ENCODE data around the gene CYB5R2.

The CYB5R2 gene

DNA sequence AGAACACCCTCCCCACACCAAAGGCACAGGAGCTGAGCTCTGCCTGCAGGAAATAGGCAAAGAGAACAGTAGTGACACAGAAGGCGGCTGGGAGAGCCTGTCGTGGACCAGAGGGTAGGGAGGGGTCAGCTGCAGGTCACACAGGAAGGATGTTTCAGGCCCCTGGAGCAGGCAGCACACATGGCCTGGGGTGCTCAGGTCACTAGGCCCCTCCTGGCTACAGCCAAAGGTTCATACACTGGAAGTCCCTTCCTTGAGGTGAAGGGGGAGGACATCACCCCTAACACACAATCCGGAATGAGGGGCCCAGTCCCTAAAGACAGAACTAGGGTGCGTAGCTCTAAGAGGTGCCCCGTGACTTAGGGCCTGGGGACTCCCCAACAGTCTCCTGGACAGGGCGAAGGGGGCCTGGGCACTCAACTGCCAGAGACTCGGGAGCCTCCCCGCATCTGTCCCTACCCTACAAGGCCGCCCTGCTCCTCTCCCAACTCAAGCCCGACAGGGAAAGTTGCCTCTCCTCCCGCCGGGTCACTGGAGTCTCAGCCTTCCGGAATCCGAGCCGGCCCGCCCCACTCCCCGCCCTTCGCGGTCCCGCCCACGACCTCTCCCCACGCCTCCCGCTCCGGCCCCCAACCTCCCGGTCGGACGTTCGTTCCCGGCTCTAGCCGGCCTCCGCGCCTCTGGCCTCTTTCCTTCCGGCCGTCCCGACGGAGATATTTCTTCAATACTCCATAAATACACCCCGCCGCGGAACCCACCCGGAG is at the start of gene CYB5R2:
Gene CYB5R2, minus strand, starts transcription at position 541 of the 764 bp plus-strand sequence. CDS start 675 bp downstream, outside the sequence.
- DNase-seq, result no peak

DNA sequence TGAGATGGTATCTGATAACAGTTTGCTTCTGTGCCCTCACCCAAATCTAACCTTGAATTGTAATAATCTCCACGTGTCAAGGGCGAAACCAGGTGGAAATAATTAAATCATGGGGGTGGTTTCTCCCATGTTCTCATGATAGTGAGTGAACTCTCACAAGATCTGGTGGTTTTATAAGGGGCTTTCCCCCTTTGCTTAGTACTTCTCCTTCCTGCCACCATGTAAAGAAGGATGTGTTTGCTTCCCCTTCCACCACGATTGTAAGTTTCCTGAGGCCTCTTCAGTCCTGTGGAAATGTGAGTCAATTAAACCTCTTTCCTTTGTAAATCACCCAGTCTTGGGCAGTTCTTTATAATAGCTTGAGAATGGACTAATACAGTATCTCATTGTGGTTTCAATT is 41.5 kb upstream of the CYB5R2 start:
- no peak for DNase-seq

DNA sequence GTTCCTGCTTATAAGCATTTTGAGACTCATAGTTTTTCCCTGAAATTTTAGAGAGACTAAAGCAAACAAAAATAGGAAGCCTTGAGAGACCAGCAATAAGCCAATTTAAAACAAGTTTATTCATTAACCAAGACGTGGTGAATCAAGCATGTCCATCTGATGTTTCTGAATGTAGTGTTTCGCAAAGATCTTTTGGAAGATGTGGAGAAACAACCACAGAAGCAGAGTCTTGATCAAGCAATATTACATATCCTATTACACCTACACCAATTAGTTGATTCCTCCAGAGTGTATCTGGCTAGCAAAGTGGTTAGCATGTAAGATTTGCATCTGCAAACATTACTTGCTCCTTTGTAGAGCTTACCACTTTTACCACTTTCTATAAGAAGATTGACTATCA is 33.1 kb upstream of the CYB5R2 start, which contains the start of gene OVCH2:
Gene OVCH2, minus strand, starts transcription at position 101 of the 400 bp plus-strand sequence. Its CDS starts 83 bp downstream, at position 18.
- no peak for DNase-seq

DNA sequence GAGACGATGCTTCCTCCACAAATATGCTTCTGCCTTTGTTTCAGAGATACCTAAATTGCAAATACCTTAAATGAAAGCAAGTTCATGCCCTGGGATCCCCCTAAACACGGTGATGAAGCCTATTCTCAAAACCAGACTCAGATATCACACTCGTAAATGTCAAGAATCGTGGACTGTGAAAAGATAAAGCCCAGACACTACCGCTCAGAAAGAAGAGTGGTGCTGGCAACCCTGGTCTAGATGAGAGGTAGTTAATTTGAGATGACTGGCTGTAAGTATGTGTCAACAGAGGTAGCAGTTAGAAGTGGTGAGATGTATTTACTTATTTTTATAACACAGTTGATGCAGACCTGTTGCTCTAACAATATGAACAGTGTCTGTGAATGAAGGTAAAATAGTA is 30.4 kb upstream of the CYB5R2 start:
- DNase-seq, result no peak

DNA sequence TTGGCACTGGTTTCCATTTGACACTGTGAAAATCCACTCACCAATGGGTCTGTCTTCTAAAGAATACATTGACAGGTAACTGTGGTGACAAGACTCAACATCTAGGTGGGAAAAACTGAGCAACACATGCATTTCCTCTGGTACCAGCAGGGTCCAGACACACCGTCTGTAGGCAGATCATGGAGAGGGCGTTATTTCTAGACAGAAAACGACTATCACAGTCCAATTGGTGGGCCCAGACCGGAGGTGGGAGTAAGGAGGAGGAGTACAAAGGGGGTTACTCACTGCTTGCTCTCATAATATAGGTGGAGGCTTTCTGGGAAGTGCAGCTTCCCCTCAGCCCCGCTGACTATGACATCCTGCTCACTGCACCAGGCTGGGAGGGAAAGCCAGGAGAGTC is 23.1 kb upstream of the CYB5R2 start:
- DNase-seq, result no peak

DNA sequence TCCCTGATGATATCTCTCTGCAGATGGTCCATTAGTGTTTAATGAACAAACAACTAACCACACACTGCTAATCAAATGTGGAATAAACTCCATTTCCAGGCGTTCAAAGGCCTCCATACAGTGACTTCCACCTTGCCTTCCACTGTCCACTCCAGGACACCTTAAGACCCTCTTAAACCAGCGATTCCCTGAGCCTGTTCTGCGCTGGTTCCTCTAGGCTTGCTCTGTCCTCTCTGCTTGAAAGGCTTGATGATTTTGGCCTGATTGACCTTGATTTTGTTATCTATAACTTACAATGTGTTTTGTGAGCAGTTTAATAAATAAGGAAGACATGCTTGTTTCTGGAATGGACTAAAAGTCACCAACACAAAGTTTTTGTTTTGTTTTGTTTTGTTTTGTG is 20.9 kb upstream of the CYB5R2 start:
- no peak for DNase-seq

DNA sequence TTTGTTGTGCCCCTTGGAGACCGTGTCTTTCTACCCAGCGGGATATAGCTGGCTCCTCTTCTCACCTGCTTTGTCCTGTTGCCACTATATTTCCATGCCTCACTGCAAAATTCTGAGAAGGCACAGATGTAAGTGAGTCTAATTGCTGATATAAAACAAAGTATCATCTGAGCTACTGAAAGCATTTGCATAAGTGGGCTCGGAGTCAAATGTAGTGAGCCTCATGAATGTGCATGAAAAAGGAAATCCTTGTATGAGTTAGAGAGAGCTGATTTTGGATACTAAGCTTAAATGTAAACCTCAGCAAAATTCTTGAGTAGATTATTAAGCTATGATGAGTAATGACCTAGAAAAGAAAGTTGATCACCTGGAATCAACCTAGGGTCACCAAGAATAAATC is 19.1 kb upstream of the CYB5R2 start:
- no peak for DNase-seq

DNA sequence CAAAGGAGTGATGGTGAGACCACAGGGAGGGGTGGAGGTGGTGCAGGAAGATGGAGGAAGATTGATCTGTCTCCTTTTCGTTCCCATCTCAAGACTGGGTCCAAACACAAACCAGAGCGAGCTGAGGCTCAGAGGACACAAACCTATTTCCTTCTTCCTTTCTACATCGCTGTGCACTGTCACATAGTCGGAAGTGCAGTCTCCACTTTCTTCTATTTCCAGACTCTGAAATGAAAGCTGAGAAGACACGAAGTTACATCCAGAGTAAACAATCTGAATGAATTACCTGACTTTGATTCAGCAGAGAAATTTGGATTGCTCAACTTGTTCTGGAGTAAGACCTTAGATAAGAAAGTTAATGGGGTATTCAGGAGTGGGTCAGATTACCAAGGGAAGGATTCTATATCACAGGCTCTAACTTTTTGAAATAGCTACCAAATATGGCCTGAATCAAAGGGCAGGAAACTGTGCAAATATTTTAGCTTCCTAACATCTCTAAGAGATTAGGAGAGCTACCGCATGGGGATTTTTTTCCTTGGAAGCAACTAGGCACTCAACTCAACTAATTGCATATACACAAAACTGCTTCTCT is 18.6 kb upstream of the CYB5R2 start:
- DNase-seq, result no peak

DNA sequence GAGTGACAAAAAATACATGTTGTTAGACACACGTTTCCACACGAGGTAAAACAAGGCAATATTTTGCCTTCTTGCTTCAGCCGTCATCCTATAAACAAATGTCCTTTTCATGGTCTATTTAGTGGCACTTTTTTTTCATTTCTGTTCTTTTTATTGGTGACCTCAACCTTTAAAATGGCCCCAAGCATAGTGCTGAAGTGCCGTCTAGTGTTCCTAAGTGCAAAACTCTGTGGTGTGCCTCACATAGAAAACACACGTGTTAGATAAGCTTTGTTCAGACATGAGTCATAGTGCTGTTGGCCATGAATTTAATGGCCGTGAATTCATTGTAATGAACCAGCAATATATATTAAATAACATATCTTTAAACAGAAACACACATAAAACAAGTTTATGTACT is 17.3 kb upstream of the CYB5R2 start:
- DNase-seq, result no peak

DNA sequence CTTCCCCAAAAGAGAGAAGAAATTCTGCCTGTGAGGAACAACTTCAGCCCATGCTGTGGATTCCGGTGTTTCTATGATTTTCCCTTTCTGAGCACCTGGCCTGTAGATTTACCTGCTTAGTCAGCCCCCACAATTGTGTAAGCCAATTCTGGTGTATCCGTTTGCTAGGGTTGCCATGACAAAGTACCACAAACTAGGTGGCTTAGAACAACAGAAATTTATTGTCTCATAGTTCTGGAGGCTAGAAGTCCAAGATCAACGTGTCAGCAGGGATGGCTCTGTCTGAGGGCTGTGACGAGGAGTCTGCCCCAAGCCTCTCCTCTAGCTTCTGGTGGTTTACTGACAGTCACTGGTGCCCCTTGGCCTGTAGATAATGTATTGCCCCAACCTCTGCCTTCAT is 15.9 kb upstream of the CYB5R2 start:
- no peak for DNase-seq

DNA sequence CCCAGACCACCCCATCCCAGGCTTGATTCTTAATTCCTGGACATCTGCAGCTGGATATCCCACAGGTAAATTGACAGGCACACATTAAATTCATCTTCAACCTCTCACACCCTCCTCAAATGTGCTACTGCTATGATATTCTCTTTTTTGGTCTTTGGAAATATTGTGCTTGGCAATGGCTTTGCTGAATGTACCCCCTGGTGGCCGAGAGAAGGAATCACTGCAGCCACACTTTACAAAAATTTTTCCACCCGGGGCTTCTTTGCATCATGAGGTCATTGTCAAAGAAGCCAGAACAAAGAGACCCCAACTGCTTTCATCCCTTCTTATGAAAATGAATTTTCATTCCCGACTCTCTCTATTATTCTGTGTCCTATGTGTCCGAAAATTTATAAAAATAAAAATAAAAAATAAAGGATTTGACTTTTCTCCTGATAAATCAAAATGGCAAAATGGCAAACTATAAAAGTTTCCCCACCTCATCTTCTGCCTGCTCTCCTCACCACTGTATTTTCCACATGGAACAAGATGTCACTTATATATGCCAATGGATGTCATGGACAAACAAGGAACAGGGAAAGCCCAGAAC is 15.0 kb upstream of the CYB5R2 start:
- peak; percentile 24 to 63 for DNase-seq

DNA sequence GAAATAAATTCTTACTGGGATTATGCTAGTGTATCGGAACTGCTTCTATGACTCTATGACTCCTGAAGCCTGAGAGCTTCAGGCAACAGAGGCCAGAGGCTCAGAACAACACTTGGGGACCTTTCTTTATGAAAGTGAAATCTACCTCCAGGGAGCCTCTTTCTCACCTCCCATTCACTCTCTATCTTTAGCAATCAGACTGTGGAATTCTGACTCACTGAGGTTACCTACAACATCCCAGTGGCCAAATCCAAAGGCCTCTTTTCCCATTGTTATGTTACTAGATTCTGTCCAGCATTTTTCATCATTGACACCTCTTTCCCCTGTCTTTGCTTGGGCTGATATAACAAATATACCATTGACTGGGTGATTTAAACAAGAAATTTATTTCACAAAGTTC is 14.1 kb upstream of the CYB5R2 start:
- DNase-seq, result no peak

DNA sequence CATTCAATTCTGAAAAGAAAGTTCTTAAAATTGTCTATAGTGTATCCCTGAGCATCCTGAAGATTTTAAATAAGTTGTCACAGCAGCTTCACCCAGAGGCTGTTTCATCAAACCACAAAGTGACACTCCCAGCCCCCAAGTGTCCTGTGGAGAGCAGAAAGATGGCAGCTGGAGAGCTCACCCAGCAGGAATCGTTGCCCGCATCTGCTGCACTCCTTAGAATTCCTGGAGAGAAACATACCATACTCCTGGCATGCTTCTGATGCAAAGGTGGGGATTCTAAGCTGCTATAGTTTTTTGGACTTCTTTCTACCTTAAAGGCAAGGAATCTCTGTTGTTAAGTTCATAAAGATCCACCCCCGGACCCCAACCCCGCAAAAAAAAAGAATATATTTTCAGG is 13.5 kb upstream of the CYB5R2 start:
- DNase-seq, result no peak

DNA sequence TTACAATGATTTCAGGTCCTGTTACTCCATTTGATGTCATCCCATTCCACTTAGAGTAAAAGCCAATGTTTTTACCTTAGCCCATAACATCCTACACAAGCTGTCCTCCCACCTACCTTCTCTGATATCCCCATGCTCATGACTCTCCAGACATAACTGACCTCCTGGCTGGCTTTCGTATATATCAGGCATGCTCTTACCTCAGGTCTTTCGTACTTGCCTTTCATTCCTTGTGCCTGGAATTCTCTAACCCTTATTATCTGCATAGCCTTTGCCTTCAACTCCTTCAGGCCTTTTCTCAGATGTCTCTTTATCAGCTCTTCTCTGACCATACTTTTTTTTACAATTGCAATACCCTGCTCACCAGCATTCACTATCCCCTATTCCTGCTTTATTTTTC is 10.3 kb upstream of the CYB5R2 start:
- DNase-seq, result no peak

DNA sequence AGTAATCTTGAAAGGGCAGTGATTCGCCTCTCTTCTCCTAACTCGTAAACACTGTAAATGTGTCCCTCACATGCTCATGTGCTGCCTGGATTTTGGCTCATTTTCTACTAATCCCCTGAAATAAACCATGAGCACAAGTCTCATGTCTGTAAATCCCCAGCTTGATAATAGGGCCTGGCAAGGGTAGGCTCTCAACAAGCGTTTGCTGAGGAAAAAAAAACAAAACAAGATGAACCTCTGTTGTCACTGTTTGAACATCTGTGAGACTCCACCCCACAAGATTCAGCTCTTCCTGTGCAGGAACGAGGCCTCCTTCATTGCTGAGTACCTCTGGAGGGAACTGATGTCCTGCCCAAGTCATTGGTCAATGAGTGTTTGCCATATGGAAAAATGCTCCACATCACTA is 4.5 kb upstream of the CYB5R2 start:
- no peak for DNase-seq

DNA sequence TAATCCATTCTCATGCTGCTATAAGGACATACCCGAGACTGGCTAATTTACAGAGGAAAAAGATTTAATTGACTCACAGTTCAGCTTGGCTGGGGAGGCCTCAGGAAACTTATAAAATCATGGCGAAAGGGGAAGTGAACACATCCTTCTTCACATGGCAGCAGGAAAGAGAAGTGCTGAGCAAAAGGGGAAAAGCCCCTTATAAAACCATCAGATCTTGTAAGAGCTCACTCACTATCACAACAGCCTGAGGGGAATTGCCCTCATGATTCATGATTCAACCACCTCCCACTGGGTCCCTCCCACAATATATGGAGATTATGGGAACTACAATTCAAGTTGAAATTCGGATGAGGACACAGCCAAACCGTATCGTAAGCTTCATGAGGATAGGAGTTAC is 3.8 kb upstream of the CYB5R2 start:
- no peak for DNase-seq

DNA sequence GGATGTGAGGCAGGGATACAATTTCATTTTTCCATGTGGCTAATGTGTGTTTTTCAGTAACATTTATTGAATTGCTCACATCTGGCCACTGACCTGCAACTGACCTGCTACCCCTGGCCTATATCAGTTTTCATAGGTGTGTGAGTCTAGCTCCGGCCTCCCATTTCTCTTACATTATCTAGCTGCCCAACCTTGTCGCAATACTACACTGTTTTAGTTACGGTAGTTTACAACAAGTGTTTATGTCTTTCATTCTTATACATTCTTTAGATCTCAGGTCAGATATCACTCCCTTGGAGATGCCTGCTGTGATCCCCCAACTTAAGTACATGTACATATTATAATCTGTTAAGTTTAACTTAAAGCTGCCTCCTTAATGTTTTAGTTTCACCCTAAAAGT is 2.3 kb upstream of the CYB5R2 start:
- DNase-seq, result no peak

DNA sequence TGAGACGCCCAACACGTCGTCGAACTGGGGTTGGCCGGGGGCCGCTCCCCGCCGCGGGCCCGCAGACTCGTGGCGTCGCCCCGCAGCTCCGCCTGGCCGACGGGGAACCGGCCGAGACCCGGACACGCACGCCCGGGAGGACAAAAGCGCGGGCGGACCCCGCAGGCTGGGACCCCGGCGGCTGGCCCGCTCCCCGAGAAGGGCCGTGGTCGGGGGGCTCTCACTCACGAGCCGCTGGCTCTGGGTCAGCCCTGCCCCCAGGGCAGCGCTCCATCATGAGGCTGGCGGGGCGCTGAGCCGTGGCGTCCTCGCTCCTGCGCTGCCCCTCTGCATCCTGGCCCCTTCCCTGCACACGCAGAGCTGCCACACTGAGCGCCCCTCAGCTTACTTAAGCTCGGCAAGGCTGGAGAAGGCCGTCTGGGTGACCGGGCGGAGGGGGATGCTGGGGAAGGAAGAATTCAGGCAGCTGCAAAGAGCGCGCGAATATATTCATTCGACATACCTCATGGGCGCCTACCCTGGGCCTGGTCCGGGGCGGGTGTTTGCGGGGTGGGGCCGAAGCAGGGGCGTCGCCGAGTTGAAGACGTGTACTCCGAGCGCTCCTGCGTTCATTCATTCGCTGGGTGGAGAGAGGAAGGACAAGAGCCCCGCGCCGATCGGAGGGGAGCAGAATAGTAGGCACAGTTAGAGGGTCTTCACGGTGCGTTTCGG is 579 bp upstream of the CYB5R2 start:
- no peak for DNase-seq

DNA sequence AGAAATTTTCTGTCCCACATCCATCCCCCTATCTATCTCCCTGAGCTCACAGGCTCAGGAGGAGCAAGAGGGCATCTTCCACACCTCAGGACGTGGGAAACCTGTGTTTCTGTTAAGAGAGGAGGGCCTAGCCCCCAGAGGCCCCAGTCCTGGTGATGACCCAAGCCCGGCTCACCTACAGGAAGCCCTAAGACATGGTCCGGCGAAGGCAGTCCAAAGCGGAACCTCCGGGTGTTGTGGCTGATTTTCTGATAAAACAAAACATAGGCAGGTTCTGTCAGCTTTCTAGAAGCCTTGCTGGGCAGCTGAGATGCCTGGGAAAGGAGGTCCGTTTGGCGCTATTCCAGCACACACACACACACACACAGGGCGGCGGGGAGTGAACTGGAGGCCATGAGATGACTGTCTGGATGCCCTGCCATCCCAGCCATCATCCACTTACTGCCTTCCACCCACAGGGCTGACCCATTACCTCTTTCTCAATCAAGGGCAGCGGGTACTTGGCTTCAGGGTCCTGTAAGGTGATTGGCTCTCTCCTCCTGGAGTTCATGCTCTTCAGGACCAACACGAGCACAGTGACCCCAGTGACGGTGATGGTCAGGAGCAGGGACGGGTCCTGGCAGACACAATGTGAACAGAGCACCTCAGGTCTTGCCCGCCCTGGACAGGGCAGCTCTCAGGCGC is 882 bp downstream of the CYB5R2 start:
- no peak for DNase-seq

DNA sequence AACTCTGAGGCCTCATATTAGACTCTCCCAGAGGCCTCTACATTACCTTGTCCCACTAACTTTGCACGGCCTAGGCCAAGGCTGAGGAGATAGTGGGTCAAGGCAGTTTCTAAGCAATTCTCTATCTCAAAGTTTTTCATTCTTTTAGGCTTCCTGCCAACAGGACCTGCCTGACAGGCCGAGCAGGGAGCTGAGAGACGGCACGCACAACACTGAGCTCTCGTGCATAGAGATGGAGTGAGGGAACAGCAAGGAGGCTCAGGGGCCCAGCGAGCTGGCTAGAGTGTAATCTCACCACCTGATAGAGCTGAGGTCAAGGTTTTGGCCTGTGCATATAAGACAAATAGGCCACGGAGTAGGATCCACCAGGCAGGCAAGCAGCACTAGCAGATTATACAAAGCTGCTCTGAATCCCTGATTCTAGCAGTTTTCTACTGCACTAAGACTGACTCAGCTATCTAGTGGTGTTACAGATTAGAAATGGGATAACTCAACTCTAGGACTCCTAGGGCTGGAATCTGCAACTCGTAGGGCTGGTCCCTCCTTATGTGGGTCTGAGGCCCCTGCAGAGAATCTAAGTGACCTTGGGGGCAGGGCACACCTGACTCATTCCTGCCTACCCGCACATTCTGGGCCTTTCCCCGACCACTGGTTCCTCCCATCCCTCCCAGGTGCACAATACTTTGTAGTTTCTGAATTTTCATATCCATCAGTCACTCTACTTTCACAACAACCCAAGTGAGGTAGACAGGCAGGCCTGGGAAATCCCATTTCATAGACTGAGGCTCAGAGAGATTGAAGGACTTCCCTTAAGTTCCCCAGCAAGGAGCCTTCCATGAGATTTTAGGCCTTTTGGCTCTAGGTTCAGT is 1.7 kb downstream of the CYB5R2 start:
- DNase-seq, result no peak

DNA sequence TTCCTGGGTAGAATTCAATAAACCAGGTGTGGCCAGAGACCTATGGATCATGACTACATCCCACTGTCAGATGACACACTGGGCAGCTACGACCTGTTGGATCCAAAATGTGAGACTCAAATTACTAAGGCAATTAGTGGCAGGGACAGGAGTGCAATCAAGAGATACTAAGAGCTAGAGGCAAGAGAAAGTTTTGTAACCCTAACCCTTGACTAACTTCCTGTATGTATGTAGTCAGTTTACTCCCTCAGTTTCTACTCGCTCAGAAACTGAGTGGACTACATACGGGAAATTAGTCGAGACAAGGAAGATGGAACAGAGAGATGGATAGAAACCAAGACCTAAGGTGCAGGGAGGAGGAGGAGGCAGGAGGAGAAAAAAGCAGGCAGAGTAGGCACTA is 2.7 kb downstream of the CYB5R2 start:
- DNase-seq, result peak; percentile 25 to 65

DNA sequence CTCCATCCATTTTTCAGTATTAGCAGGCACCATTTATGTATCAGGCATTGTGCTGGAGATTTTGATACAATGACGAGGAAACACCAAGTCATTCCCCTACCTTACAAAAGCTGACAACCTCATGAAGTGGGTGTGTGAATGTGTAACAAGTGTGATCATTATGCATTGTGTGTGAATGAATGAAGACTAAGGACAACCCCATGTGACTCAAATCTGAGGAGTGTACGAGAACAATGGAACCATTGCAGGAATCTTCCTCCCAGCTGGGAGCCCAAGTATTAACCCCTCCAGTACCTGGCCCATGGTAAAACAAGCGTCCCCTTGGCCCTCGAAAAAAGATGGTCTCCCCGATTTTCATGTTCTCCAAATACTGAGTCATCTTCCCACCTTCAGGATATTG is 4.4 kb downstream of the CYB5R2 start:
- no peak for DNase-seq

Data from AML-193 (cell line).